OCI-LY3 (cell line): Measurements from ENCODE around the gene SCN9A.

Source experiments
- H2AFZ ChIP-seq: fragments of 200-600, 300-600 bp; shearing (Covaris generic); 2 replicates; pipeline ENCODE4 v1.6.0; 2014; ENCODE audit warnings: antibody characterized with exemption, low read depth, low read length
- H3K27ac ChIP-seq: fragments of 200-600, 300-600 bp; sonication (generic); 2 replicates; pipeline ENCODE4 v1.5.1; 2014; ENCODE audit warnings: mild to moderate bottlenecking, low read length, moderate library complexity, mixed read lengths
- H3K27me3 ChIP-seq: fragments of 200-600, 300-600 bp; sonication (generic); 2 replicates; pipeline ENCODE4 v1.6.1; 2014; ENCODE audit warnings: low read depth, low read length, mixed read lengths
- H3K36me3 ChIP-seq: fragments of 200-600, 300-600 bp; sonication (generic); replicated peaks from 2 replicates; pipeline ENCODE3; 2014; ENCODE audit warnings: low read depth, low read length, mixed read lengths
- H3K4me1 ChIP-seq: fragments of 300-600, 200-600 bp; sonication (generic); 2 replicates; pipeline ENCODE4 v1.6.1; 2014; ENCODE audit warnings: low read length, mixed read lengths
- H3K4me2 ChIP-seq: fragments of 200-600, 300-600 bp; sonication (generic); 2 replicates; pipeline ENCODE4 v1.6.1; 2014; ENCODE audit warnings: low read length, mixed read lengths
- H3K4me3 ChIP-seq: fragments of 300-600, 200-600 bp; sonication (generic); 2 replicates; pipeline ENCODE4 v1.5.1; 2014; ENCODE audit warnings: antibody characterized with exemption, mild to moderate bottlenecking, low read length, moderate library complexity
- H3K79me2 ChIP-seq: fragments of 300-600, 200-600 bp; shearing (Covaris generic); 2 replicates; pipeline ENCODE4 v1.6.1; 2014; ENCODE audit warnings: mild to moderate bottlenecking, low read length, mixed read lengths
- H3K9ac ChIP-seq: fragments of 300-600, 200-600 bp; shearing (Covaris generic); 2 replicates; pipeline ENCODE4 v1.6.0; 2014; ENCODE audit warnings: mild to moderate bottlenecking, low read length, moderate library complexity
- H3K9me3 ChIP-seq: fragments of 200-600, 300-600 bp; shearing (Covaris generic); 2 replicates; pipeline ENCODE4 v1.6.1; 2014; ENCODE audit warnings: low read length, mixed read lengths; ENCODE audit not compliant: insufficient read depth
- H4K20me1 ChIP-seq: fragments of 200-600, 300-600 bp; sonication (generic); 2 replicates; pipeline ENCODE4 v1.6.1; 2016; ENCODE audit warnings: low read length, mixed read lengths; ENCODE audit not compliant: insufficient read depth
- EZH2phosphoT487 ChIP-seq: fragments of 200-600 bp; shearing (Covaris generic); IDR thresholded peaks from 2 replicates; pipeline ENCODE4 v1.6.1; 2018; ENCODE audit warnings: antibody characterized with exemption, mixed run types, low read depth
- TF ChIP-seq, protein P1 (sequence below): fragments of 200-600, 300-600 bp; sonication (generic); IDR thresholded peaks from 2 replicates; pipeline ENCODE4 v1.5.1; 2014; ENCODE audit warnings: antibody characterized with exemption, low read length, low read depth

The SCN9A gene

DNA sequence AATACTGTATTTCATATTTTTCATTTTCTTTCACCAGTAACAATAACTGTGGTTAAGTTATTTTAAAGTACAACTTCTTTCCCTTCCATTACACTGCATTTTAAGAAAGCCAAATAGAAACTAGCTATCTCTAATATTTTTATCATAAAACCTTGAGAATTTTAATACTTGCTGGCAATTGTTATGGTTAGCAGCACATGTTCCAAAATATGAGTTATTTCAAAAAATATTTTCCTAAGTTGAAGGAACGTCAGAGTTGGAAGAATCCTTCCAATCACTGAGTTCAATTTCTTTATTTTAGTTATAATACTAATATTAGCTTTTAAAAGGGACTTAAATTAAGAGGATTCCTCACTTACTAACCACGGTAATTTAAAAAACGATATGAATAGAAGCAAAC, 68.4 kb downstream of the SCN9A start:
- no peaks in the 10 kb centered on the region for H3K36me3 ChIP-seq
- no peak overlapping the region for H2AFZ ChIP-seq
- H3K79me2 ChIP-seq, result no peaks in the 10 kb centered on the region
- no peak overlapping the region for H3K27ac ChIP-seq
- H3K27me3 ChIP-seq, result no peaks in the 10 kb centered on the region
- no peak for TF ChIP-seq EZH2phosphoT487
- TF ChIP-seq, protein P1, sequence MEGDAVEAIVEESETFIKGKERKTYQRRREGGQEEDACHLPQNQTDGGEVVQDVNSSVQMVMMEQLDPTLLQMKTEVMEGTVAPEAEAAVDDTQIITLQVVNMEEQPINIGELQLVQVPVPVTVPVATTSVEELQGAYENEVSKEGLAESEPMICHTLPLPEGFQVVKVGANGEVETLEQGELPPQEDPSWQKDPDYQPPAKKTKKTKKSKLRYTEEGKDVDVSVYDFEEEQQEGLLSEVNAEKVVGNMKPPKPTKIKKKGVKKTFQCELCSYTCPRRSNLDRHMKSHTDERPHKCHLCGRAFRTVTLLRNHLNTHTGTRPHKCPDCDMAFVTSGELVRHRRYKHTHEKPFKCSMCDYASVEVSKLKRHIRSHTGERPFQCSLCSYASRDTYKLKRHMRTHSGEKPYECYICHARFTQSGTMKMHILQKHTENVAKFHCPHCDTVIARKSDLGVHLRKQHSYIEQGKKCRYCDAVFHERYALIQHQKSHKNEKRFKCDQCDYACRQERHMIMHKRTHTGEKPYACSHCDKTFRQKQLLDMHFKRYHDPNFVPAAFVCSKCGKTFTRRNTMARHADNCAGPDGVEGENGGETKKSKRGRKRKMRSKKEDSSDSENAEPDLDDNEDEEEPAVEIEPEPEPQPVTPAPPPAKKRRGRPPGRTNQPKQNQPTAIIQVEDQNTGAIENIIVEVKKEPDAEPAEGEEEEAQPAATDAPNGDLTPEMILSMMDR, result no peak
- H3K4me1 ChIP-seq, result no peaks in the 10 kb centered on the region
- H3K9ac ChIP-seq, result no peak overlapping the region
- no peak overlapping the region for H3K4me3 ChIP-seq
- no peaks in the 10 kb centered on the region for H3K9me3 ChIP-seq
- H3K4me2 ChIP-seq, result no peak overlapping the region
- H4K20me1 ChIP-seq, result no peaks in the 10 kb centered on the region

DNA sequence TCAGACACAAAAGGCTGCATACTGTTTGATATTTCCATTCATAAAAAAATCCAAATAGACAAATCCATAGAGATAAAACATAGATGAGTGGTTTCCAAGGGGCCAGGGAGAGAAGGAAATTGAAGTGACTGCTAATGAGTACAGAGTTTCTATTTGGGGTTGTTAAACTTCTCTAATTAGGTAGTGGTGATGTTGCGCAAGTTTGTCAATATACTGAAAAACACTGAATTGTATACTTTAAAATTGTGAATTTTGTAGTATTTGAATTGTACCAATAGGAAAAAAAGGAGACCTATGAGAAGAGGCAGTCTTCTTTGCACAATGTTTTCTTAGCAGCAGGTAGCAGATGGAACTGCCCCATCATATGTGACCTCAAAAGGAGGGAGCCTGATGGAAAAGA, 71.1 kb downstream of the SCN9A start:
- TF ChIP-seq EZH2phosphoT487, result no peak
- TF ChIP-seq, protein P1, result no peak

DNA sequence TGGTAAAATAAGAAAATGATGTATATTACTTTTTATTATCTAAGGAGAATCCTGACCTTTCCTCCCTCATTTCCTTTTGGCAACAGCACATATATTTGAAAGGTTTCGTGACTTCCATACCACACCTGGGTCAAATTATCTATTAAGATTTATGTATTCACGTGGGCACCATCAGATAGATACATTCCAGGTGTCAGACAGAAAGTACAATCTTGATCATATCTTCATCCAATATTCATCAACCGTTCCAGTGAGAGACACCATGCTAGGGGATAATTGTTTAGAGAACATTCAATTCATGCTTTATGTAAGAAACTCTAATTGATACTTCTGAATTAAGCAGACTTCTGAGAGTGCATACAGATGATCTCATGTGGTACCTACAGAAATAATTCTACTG, 73.7 kb downstream of the SCN9A start:
- Histone ChIP-seq H3K4me3 (no peak overlapping the region), H3K27me3 (no peaks in the 10 kb centered on the region), H2AFZ (no peak overlapping the region), H3K79me2 (no peaks in the 10 kb centered on the region), H3K4me2 (no peak overlapping the region), H4K20me1 (no peaks in the 10 kb centered on the region), H3K36me3 (no peaks in the 10 kb centered on the region), H3K9ac (no peak overlapping the region), H3K4me1 (peaks cover 17% of the 10 kb centered on the region), H3K9me3 (no peaks in the 10 kb centered on the region), H3K27ac (no peak overlapping the region)
- TF ChIP-seq EZH2phosphoT487, result no peak
- TF ChIP-seq, protein P1, result no peak

More for the DNA sequence above, 71.1 kb downstream of the SCN9A start:
- Histone ChIP-seq H3K27me3 (no peaks in the 10 kb centered on the region), H3K4me2 (no peak overlapping the region), H2AFZ (no peak overlapping the region), H4K20me1 (no peaks in the 10 kb centered on the region), H3K36me3 (no peaks in the 10 kb centered on the region), H3K79me2 (no peaks in the 10 kb centered on the region), H3K9me3 (no peaks in the 10 kb centered on the region), H3K9ac (no peak overlapping the region), H3K4me3 (no peak overlapping the region), H3K4me1 (peaks cover 3% of the 10 kb centered on the region), H3K27ac (no peak overlapping the region)

DNA sequence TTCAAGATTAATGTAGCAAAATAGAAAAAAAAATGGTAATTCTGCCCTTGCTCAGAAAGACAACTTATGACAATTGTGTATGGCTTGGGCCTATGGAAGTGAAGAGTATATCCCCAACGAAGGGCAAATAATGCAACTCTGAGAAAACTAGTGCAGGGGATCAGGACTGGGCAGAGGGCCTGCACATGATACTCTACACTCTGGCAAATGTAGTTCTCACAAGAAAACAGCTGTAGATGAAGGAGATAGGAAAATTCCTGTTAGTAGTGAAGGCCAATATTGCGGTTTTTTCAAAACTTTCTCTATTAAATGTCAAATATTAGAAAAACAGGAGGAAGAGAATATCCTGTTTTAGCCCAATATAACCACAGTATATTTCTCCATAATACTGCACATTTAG, 77.8 kb downstream of the SCN9A start:
- H3K79me2 ChIP-seq, result no peaks in the 10 kb centered on the region
- H3K27me3 ChIP-seq, result no peaks in the 10 kb centered on the region
- no peak overlapping the region for H3K4me2 ChIP-seq
- no peak overlapping the region for H2AFZ ChIP-seq
- H3K4me3 ChIP-seq, result no peak overlapping the region
- no peaks in the 10 kb centered on the region for H4K20me1 ChIP-seq
- H3K4me1 ChIP-seq, result peaks cover 17% of the 10 kb centered on the region
- no peaks in the 10 kb centered on the region for H3K36me3 ChIP-seq
- TF ChIP-seq, protein P1, result no peak
- no peak for TF ChIP-seq EZH2phosphoT487
- no peak overlapping the region for H3K27ac ChIP-seq
- H3K9ac ChIP-seq, result no peak overlapping the region
- no peaks in the 10 kb centered on the region for H3K9me3 ChIP-seq
